Left renal pelvis (tissue), 4 donors: Measurements from ENCODE around the gene ATAD3A. TPM values are rescaled to one million over a fixed set of nuclear protein-coding genes. Genes with fewer than 3 reads are reported as not detected.
"Not testable (repeated sequence)": the region's sequence is repeated elsewhere in the genome, so short reads cannot be mapped to it uniquely, and the experiment has no call there.

Experiments
- DNase-seq, 4 donors: peaks; one replicate each; pipeline ENCODE4 v3.0.0-alpha.2; 2013; ENCODE audit warnings: low read depth in 4 of 4, low spot score in 3 of 4
- polyA plus RNA-seq, 4 donors: library from polyadenylated mRNA; unstranded; fragments of 120-200 nt; gene quantifications; one replicate each; pipeline ENCODE4 v1.2.1, GENCODE V29; 2013; ENCODE audit not compliant: insufficient read length in 4 of 4

ATAD3A gene
- polyA plus RNA-seq, 4 donors = 14.4 to 30.0 (median 19.2) TPM

- DNase-seq = no peak
Measured at GRCh38 chr1:1521331-1521730, 9.4 kb downstream of the ATAD3A start.

GRCh38 chr1:1522536-1522935 lies 10.6 kb downstream of the ATAD3A start:
- DNase-seq = not testable (repeated sequence)

- DNase-seq = not testable (repeated sequence)
Measured at GRCh38 chr1:1523226-1523625, 11.3 kb downstream of the ATAD3A start.

- not testable (repeated sequence) for DNase-seq
Measured at GRCh38 chr1:1523651-1524050, 11.7 kb downstream of the ATAD3A start.

- not testable (repeated sequence) for DNase-seq
Measured at GRCh38 chr1:1524750-1525383, 12.9 kb downstream of the ATAD3A start.

- DNase-seq = not testable (repeated sequence)
Measured at GRCh38 chr1:1526476-1526875, 14.5 kb downstream of the ATAD3A start.

GRCh38 chr1:1527092-1527816 lies 15.3 kb downstream of the ATAD3A start:
- DNase-seq = no peak

GRCh38 chr1:1528301-1529267 lies 16.6 kb downstream of the ATAD3A start:
- no peak for DNase-seq

- DNase-seq = no peak
Measured at GRCh38 chr1:1529321-1529720, 17.4 kb downstream of the ATAD3A start.

- DNase-seq = no peak
Measured at GRCh38 chr1:1529936-1530335, 18.0 kb downstream of the ATAD3A start.

- no peak for DNase-seq
Measured at GRCh38 chr1:1531947-1532346, 20.0 kb downstream of the ATAD3A start.

GRCh38 chr1:1533176-1533893 lies 21.4 kb downstream of the ATAD3A start:
- not testable (repeated sequence) for DNase-seq

GRCh38 chr1:1533894-1534291 lies 21.9 kb downstream of the ATAD3A start:
- DNase-seq = not testable (repeated sequence)

- no peak for DNase-seq
Measured at GRCh38 chr1:1534401-1535154, 22.6 kb downstream of the ATAD3A start.

GRCh38 chr1:1535201-1536018 lies 23.4 kb downstream of the ATAD3A start:
- no peak for DNase-seq

- no peak for DNase-seq
Measured at GRCh38 chr1:1536019-1536937, 24.3 kb downstream of the ATAD3A start.

- DNase-seq = no peak
Measured at GRCh38 chr1:1536938-1537546, 25.1 kb downstream of the ATAD3A start.
